ENCODE measurements around the gene QRICH2.

The QRICH2 gene

DNA sequence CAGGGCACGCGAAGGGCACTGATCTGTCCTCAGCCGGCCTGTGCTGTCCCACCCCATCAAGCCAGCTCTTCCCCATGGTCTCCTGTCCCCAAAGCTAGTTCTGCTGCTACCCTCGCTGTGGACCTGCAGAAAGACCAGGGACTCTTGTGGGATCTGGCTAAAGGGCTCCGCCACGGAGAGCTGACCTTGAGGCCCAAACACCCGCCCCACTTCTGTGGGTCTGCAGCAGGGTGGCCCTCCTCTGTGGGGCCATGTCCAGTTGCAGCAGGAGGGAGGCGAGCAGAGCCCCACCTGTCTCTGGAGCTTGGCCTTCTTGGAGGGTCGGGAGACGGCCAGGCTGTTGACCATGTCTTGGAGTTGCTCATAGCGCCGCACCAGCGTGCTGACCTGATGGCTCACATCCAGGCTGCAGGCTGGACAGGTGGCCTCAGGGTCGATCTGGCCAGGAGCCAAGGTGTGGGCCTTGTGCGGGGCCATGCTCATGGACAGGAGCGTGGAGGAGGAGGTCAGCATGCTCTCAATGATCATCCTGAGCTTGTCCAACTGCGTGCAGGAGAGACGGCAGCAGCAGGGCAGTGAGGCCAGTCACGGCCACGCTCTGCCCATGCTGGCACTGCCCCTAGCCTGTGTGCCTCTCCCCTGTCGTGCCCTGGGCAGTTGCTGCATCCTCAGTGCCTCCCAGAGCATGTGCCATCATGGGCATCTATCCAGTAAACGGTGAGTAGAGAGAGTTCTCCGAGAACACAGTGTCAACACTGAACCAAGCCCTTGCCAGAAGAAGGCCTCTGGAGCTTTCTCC lies 26.3 kb downstream of the QRICH2 start:
- H3K79me2 ChIP-seq (ENCODE audit: insufficient read depth, low read length): no peaks in the 10 kb centered on the region
- H3K36me3 ChIP-seq (ENCODE audit: insufficient read depth, low read length): no peaks in the 10 kb centered on the region
- no peak for TF ChIP-seq EZH2 (IDR thresholded peaks at IDR 0.05; ENCODE audit: borderline replicate concordance, low read depth, low read length, severe bottlenecking)
- TF ChIP-seq, protein P1, sequence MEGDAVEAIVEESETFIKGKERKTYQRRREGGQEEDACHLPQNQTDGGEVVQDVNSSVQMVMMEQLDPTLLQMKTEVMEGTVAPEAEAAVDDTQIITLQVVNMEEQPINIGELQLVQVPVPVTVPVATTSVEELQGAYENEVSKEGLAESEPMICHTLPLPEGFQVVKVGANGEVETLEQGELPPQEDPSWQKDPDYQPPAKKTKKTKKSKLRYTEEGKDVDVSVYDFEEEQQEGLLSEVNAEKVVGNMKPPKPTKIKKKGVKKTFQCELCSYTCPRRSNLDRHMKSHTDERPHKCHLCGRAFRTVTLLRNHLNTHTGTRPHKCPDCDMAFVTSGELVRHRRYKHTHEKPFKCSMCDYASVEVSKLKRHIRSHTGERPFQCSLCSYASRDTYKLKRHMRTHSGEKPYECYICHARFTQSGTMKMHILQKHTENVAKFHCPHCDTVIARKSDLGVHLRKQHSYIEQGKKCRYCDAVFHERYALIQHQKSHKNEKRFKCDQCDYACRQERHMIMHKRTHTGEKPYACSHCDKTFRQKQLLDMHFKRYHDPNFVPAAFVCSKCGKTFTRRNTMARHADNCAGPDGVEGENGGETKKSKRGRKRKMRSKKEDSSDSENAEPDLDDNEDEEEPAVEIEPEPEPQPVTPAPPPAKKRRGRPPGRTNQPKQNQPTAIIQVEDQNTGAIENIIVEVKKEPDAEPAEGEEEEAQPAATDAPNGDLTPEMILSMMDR (IDR thresholded peaks at IDR 0.05; ENCODE audit: borderline replicate concordance, extremely low read depth, low read length, poor library complexity, severe bottlenecking): no peak
- H3K9me3 ChIP-seq (ENCODE audit: insufficient read depth, low read length, severe bottlenecking): no peaks in the 10 kb centered on the region
- no peak for DNase-seq
- no peaks in the 10 kb centered on the region for H4K20me1 ChIP-seq (ENCODE audit: insufficient read depth, low read length)
- no peak for ATAC-seq (ENCODE audit: insufficient read depth, low read depth)
- no peak overlapping the region for H3K9ac ChIP-seq (ENCODE audit: low read depth, low read length)
- H3K4me1 ChIP-seq (ENCODE audit: insufficient read depth, low read length): no peaks in the 10 kb centered on the region
- H2AFZ ChIP-seq (ENCODE audit: low read depth, low read length): no peak overlapping the region
- no peak overlapping the region for H3K4me3 ChIP-seq (ENCODE audit: low read depth in 1 of 2, low read length in 2 of 2)
- no peaks in the 10 kb centered on the region for H3K27me3 ChIP-seq (ENCODE audit: insufficient read depth, low read length, poor library complexity)
- H3K4me2 ChIP-seq (ENCODE audit: insufficient read depth, low read length): no peak overlapping the region
- no peak overlapping the region for H3K27ac ChIP-seq (ENCODE audit: low read length)

DNA sequence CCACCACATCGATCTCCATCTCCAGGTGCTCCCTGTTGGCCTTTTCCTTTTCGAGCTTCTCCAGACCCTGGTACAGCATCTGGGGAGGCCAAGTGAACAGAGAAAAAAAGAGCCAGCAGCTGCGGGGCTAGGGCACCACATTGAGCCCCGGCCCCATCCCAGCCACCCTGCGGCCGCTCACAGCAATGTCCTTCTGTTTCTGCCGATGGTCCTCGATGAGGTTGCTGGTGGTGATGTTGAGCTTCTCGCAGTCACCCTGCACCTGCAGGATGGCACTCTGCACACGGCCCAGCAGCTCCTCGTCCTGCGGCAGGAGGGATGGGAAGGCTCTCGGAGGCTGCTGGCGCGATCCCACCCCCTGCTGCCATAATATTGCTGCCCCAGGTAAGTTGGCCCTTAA lies 27.4 kb downstream of the QRICH2 start:
- no peak overlapping the region for H3K9ac ChIP-seq (ENCODE audit: low read depth, low read length)
- no peak overlapping the region for H3K27ac ChIP-seq (ENCODE audit: low read length)
- H3K79me2 ChIP-seq (ENCODE audit: insufficient read depth, low read length): no peaks in the 10 kb centered on the region
- H2AFZ ChIP-seq (ENCODE audit: low read depth, low read length): no peak overlapping the region
- H3K4me3 ChIP-seq (ENCODE audit: low read depth in 1 of 2, low read length in 2 of 2): no peak overlapping the region
- ATAC-seq (ENCODE audit: insufficient read depth, low read depth) (no peak), DNase-seq (no peak)
- no peaks in the 10 kb centered on the region for H4K20me1 ChIP-seq (ENCODE audit: insufficient read depth, low read length)
- no peak for TF ChIP-seq EZH2 (IDR thresholded peaks at IDR 0.05; ENCODE audit: borderline replicate concordance, low read depth, low read length, severe bottlenecking)
- TF ChIP-seq, protein P1 (IDR thresholded peaks at IDR 0.05; ENCODE audit: borderline replicate concordance, extremely low read depth, low read length, poor library complexity, severe bottlenecking): no peak
- H3K27me3 ChIP-seq (ENCODE audit: insufficient read depth, low read length, poor library complexity): no peaks in the 10 kb centered on the region
- H3K4me2 ChIP-seq (ENCODE audit: insufficient read depth, low read length): no peak overlapping the region
- H3K9me3 ChIP-seq (ENCODE audit: insufficient read depth, low read length, severe bottlenecking): no peaks in the 10 kb centered on the region
- H3K36me3 ChIP-seq (ENCODE audit: insufficient read depth, low read length): no peaks in the 10 kb centered on the region
- no peaks in the 10 kb centered on the region for H3K4me1 ChIP-seq (ENCODE audit: insufficient read depth, low read length)

DNA sequence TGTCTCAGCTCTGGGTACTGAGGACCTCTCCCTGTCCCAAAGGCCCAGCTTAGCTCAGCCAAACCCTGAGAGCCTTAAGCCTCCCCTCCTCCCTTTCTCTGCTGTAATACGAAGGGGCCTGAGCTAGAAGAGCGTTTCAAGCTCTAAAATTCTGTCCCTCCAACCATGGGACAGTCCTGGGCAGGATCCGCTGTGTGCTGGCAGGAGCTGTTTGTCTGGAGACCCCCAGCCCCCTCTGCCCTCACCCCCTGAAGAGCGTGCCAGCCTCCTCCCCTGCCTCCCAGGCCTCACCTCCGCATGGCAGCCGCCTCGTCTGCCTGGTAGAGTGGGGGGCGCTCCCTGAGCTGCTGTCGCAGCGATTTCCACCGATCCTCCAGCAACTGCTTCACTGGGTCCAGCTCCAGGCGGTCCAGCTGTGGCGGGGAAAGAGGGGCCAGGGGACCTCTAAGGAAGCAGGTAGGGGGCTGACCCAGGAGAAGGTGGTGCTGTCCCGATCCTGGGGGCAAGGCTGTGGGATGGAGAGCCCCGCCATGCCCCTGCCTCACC lies 28.3 kb downstream of the QRICH2 start:
- no peak for TF ChIP-seq EZH2 (IDR thresholded peaks at IDR 0.05; ENCODE audit: borderline replicate concordance, low read depth, low read length, severe bottlenecking)
- TF ChIP-seq, protein P1 (IDR thresholded peaks at IDR 0.05; ENCODE audit: borderline replicate concordance, extremely low read depth, low read length, poor library complexity, severe bottlenecking): no peak
- Histone ChIP-seq H4K20me1 (ENCODE audit: insufficient read depth, low read length) (no peaks in the 10 kb centered on the region), H3K4me3 (ENCODE audit: low read depth in 1 of 2, low read length in 2 of 2) (no peak overlapping the region), H3K9ac (ENCODE audit: low read depth, low read length) (no peak overlapping the region), H3K27me3 (ENCODE audit: insufficient read depth, low read length, poor library complexity) (no peaks in the 10 kb centered on the region), H3K4me1 (ENCODE audit: insufficient read depth, low read length) (no peaks in the 10 kb centered on the region), H3K79me2 (ENCODE audit: insufficient read depth, low read length) (no peaks in the 10 kb centered on the region), H3K4me2 (ENCODE audit: insufficient read depth, low read length) (no peak overlapping the region), H3K9me3 (ENCODE audit: insufficient read depth, low read length, severe bottlenecking) (no peaks in the 10 kb centered on the region), H3K27ac (ENCODE audit: low read length) (no peak overlapping the region), H3K36me3 (ENCODE audit: insufficient read depth, low read length) (no peaks in the 10 kb centered on the region), H2AFZ (ENCODE audit: low read depth, low read length) (no peak overlapping the region)
- ATAC-seq (ENCODE audit: insufficient read depth, low read depth): no peak; the same call in 2 of the 3 replicates
- DNase-seq: no peak
